Gastrocnemius medialis (tissue), 4 donors: Measurements from ENCODE around the gene ARHGAP42. TPM values are rescaled to one million over a fixed set of nuclear protein-coding genes. Genes with fewer than 3 reads are reported as not detected.

Experiments used
- ATAC-seq, 2 donors: fragments of 150-250 bp; one replicate each; pipeline ENCODE4 v1.9.1; 2016
- DNase-seq, 2 donors: peaks; one replicate each; pipeline ENCODE4 v3.0.0-alpha.2; 2019
- H3K27ac ChIP-seq, 4 donors: fragments of 200-600 bp; sonication (generic); 1 replicate in 1 of 4; 2 replicates in 3 of 4; pipeline ENCODE4 v1.5.1; 2016 to 2018; ENCODE audit warnings: mild to moderate bottlenecking in 2 of 4, moderate library complexity in 1 of 4
- H3K27me3 ChIP-seq, 3 donors: fragments of 200-600 bp; sonication (generic) in 2 of 3; 1 replicate in 1 of 3; 2 replicates in 2 of 3; pipeline versions ENCODE4 v1.5.1 to v1.6.0; 2016 to 2019; ENCODE audit warnings: mild to moderate bottlenecking in 1 of 3, moderate library complexity in 1 of 3
- H3K36me3 ChIP-seq, 2 donors: fragments of 200-600 bp; sonication (generic) in 1 of 2; one replicate each; pipeline ENCODE4 v1.5.1; 2017 to 2018
- H3K4me1 ChIP-seq, 2 donors: fragments of 200-600 bp; sonication (generic) in 1 of 2; one replicate each; pipeline ENCODE4 v1.5.1; 2016 to 2017; ENCODE audit warnings: mild to moderate bottlenecking in 2 of 2
- H3K4me3 ChIP-seq, 4 donors: fragments of 200-600 bp; sonication (generic) in 3 of 4; 1 replicate in 1 of 4; 2 replicates in 3 of 4; pipeline ENCODE4 v1.5.1; 2016 to 2019; ENCODE audit warnings: mild to moderate bottlenecking in 2 of 4
- H3K9me3 ChIP-seq, 3 donors: fragments of 200-600 bp; sonication (generic) in 2 of 3; 1 replicate in 1 of 3; 2 replicates in 2 of 3; pipeline ENCODE4 v1.5.1; 2016 to 2019
- CTCF ChIP-seq, 5 experiments: fragments of 450-650 bp in 3 of 5; fragments of 200-600 bp in 2 of 5; sonication (generic) in 2 of 5; IDR thresholded peaks in 4 of 5; conservative IDR thresholded peaks in 1 of 5; 1 replicate in 4 of 5; 2 replicates in 1 of 5; pipeline ENCODE4 v1.5.1; 2016 to 2019; ENCODE audit warnings: antibody characterized with exemption in 5 of 5, mild to moderate bottlenecking in 3 of 5, moderate library complexity in 3 of 5
- POLR2A ChIP-seq, 2 donors: fragments of 450-650 bp; IDR thresholded peaks; one replicate each; pipeline ENCODE4 v1.6.1; 2017; ENCODE audit warnings: antibody characterized with exemption in 2 of 2, mild to moderate bottlenecking in 2 of 2, moderate library complexity in 2 of 2
- in situ Hi-C, 4 donors: fragments of 200-750 bp; cut with MboI; loops; one replicate each; pipeline versions ENCODE4 v1.15.0 to v1.8.0; 2017; ENCODE audit warnings: low sequenced_read_pairs in 4 of 4
- intact Hi-C: fragments of 100-400 bp; cut with DNase I; formaldehyde crosslinking; loops from one replicate; pipeline ENCODE4 v1.15.1; 2023; ENCODE audit warnings: low total_unique reads
- total RNA-seq, 4 donors: library from RNA; depleted of rRNA; stranded (reverse); fragments of >200 nt; gene quantifications; one replicate each; pipeline versions ENCODE4 v1.1.0 to v1.2.3, GENCODE V29; 2016

ARHGAP42 gene
- total RNA-seq, 4 donors from 2014 or later, result 6.0 to 13.9 (median 10.2) TPM

GRCh38 chr11:100883830-100884229, 196.7 kb downstream of the ARHGAP42 start:
- in situ Hi-C loops (no loop called here), intact Hi-C loops (no loop called here)
- Histone ChIP-seq H3K4me1 (no peaks in the 10 kb centered on the region), H3K27ac (no peak overlapping the region), H3K4me3 (no peak overlapping the region), H3K36me3 (no peaks in the 10 kb centered on the region), H3K9me3 (no peaks in the 10 kb centered on the region), H3K27me3 (no peaks in the 10 kb centered on the region)
- TF ChIP-seq POLR2A (IDR thresholded peaks at IDR 0.05) (no peak), CTCF (IDR thresholded peaks at IDR 0.05 in 4 of 5, conservative IDR thresholded peaks at IDR 0.05 in 1 of 5) (no peak)
- ATAC-seq (no peak), DNase-seq (no peak)

GRCh38 chr11:100887659-100888058, 200.6 kb downstream of the ARHGAP42 start:
- no peak for ATAC-seq
- no peaks in the 10 kb centered on the region for H3K27me3 ChIP-seq
- no peak for DNase-seq
- no peaks in the 10 kb centered on the region for H3K36me3 ChIP-seq
- H3K9me3 ChIP-seq, result no peaks in the 10 kb centered on the region
- no peak for TF ChIP-seq POLR2A (IDR thresholded peaks at IDR 0.05)
- no peak for TF ChIP-seq CTCF (IDR thresholded peaks at IDR 0.05 in 4 of 5, conservative IDR thresholded peaks at IDR 0.05 in 1 of 5)
- intact Hi-C loops (no loop called here), in situ Hi-C loops (no loop called here)
- H3K4me1 ChIP-seq, result no peaks in the 10 kb centered on the region
- no peak overlapping the region for H3K27ac ChIP-seq
- H3K4me3 ChIP-seq, result no peak overlapping the region

GRCh38 chr11:100888836-100889235, 201.7 kb downstream of the ARHGAP42 start:
- H3K27me3 ChIP-seq, result no peaks in the 10 kb centered on the region
- H3K36me3 ChIP-seq, result no peaks in the 10 kb centered on the region
- DNase-seq (no peak), ATAC-seq (no peak)
- in situ Hi-C loops, result no loop called here
- H3K27ac ChIP-seq, result no peak overlapping the region
- H3K4me1 ChIP-seq, result no peaks in the 10 kb centered on the region
- TF ChIP-seq CTCF (IDR thresholded peaks at IDR 0.05 in 4 of 5, conservative IDR thresholded peaks at IDR 0.05 in 1 of 5), result no peak
- no peak for TF ChIP-seq POLR2A (IDR thresholded peaks at IDR 0.05)
- H3K9me3 ChIP-seq, result no peaks in the 10 kb centered on the region
- intact Hi-C loops, result no loop called here
- H3K4me3 ChIP-seq, result no peak overlapping the region

GRCh38 chr11:100889758-100890157, 202.7 kb downstream of the ARHGAP42 start:
- Histone ChIP-seq H3K4me1 (no peaks in the 10 kb centered on the region), H3K9me3 (no peaks in the 10 kb centered on the region)

More at GRCh38 chr11:100889758-100890157, 202.7 kb downstream of the ARHGAP42 start:
- ATAC-seq (no peak), DNase-seq (no peak)
- H3K36me3 ChIP-seq, result no peaks in the 10 kb centered on the region
- intact Hi-C loops, result no loop called here
- no peak overlapping the region for H3K4me3 ChIP-seq
- no peak overlapping the region for H3K27ac ChIP-seq
- TF ChIP-seq CTCF (IDR thresholded peaks at IDR 0.05 in 4 of 5, conservative IDR thresholded peaks at IDR 0.05 in 1 of 5), result no peak
- TF ChIP-seq POLR2A (IDR thresholded peaks at IDR 0.05), result no peak
- in situ Hi-C loops, result no loop called here
- H3K27me3 ChIP-seq, result no peaks in the 10 kb centered on the region
